Fibroblast of the aortic adventitia (primary cell): ENCODE results near the gene CLDN19. TPM values are rescaled to one million over a fixed set of nuclear protein-coding genes. Genes with fewer than 3 reads are reported as not detected.

Experiments
- DNase-seq: peaks from one replicate; pipeline ENCODE4 v3.0.0-alpha.2; 2010; ENCODE audit warnings: low read depth
- H3K4me3 ChIP-seq: 2 replicates; pipeline ENCODE4 v1.5.1; 2011; ENCODE audit warnings: low read depth, mild to moderate bottlenecking, control low read depth, low read length, moderate library complexity
- CTCF ChIP-seq: IDR thresholded peaks from 2 replicates; pipeline ENCODE4 v1.5.1; 2011; ENCODE audit warnings: mild to moderate bottlenecking, low read length, control low read depth, inconsistent platforms; ENCODE audit not compliant: insufficient read depth
- total RNA-seq: library from RNA; depleted of rRNA; stranded (reverse); fragments of >200 nt; gene quantifications from 2 replicates; pipeline ENCODE4 v1.2.3, GENCODE V29; 2012; ENCODE audit warnings: low replicate concordance

Gene CLDN19
- total RNA-seq, 1 donor: not detected

- no peak for DNase-seq
- no peak overlapping the region for H3K4me3 ChIP-seq
- TF ChIP-seq CTCF: no peak
These were observed 21.5 kb upstream of the CLDN19 start for GRCh38 chr1:42761567-42761966.

- TF ChIP-seq CTCF: no peak
- no peak overlapping the region for H3K4me3 ChIP-seq
- DNase-seq: no peak
These were observed 19.1 kb upstream of the CLDN19 start for GRCh38 chr1:42759114-42759513.

GRCh38 chr1:42758641-42759040, 18.6 kb upstream of the CLDN19 start:
- no peak for TF ChIP-seq CTCF
- DNase-seq: no peak
- no peak overlapping the region for H3K4me3 ChIP-seq

- no peak overlapping the region for H3K4me3 ChIP-seq
- no peak for DNase-seq
- no peak for TF ChIP-seq CTCF
These were observed 17.8 kb upstream of the CLDN19 start for GRCh38 chr1:42757892-42758275.

- DNase-seq: peak; percentile 73
- H3K4me3 ChIP-seq: no peak overlapping the region
- peak; percentile 70 for TF ChIP-seq CTCF
These were observed 17.2 kb upstream of the CLDN19 start for GRCh38 chr1:42756956-42757891.

- no peak overlapping the region for H3K4me3 ChIP-seq
- peak; percentile 74 for DNase-seq
These were observed 13.0 kb upstream of the CLDN19 start for GRCh38 chr1:42753070-42753469.

More at GRCh38 chr1:42753070-42753469, 13.0 kb upstream of the CLDN19 start:
- no peak for TF ChIP-seq CTCF
